HepG2 (cell line): Measurements from ENCODE around the gene LSM14B. TPM values are rescaled to one million over a fixed set of nuclear protein-coding genes. Genes with fewer than 3 reads are reported as not detected.
A peak's percentile ranks its signal among the peaks of the same experiment; 100 is the strongest.

Source experiments
- BCLAF1 ChIP-seq: fragments of 450-650 bp; IDR thresholded peaks from 2 replicates; pipeline ENCODE4 v1.6.1; 2017; ENCODE audit warnings: mild to moderate bottlenecking
- BORCS8-MEF2B ChIP-seq: sonication (generic); formaldehyde crosslinking; IDR thresholded peaks from 2 replicates; pipeline ENCODE4 v1.8.0; 2022; ENCODE audit warnings: mild to moderate bottlenecking, missing genetic modification reagents
- CBX1 ChIP-seq: IDR thresholded peaks from one replicate; pipeline ENCODE4 v1.6.1; 2016; ENCODE audit warnings: antibody characterized with exemption, low read depth
- EHMT2 ChIP-seq: fragments of 200-600 bp; sonication (generic); IDR thresholded peaks from 2 replicates; pipeline ENCODE4 v1.7.0; 2017; ENCODE audit warnings: antibody characterized with exemption, low read depth, low read length, borderline replicate concordance
- FOXK1 ChIP-seq: sonication (generic); formaldehyde crosslinking; IDR thresholded peaks from 2 replicates; pipeline ENCODE4 v1.4.0; 2020; ENCODE audit warnings: low read depth, missing genetic modification reagents, borderline replicate concordance
- HMG20B ChIP-seq: conservative IDR thresholded peaks from 2 replicates; pipeline ENCODE4 v1.6.1; 2016; ENCODE audit warnings: missing genetic modification reagents, missing compliant biosample characterization
- KAT2B ChIP-seq: fragments of 150-350 bp; IDR thresholded peaks from 2 replicates; pipeline ENCODE4 v1.6.1; 2014; ENCODE audit warnings: low read depth, low read length, borderline replicate concordance
- KDM2A ChIP-seq: sonication (generic); formaldehyde crosslinking; IDR thresholded peaks from 2 replicates; pipeline ENCODE4 v1.4.0; 2020; ENCODE audit warnings: low read depth, missing genetic modification reagents, borderline replicate concordance
- MIXL1 ChIP-seq: IDR thresholded peaks from 2 replicates; pipeline ENCODE4 v1.6.1; 2016
- MYPOP ChIP-seq: sonication (generic); formaldehyde crosslinking; IDR thresholded peaks from 2 replicates; pipeline ENCODE4 v1.8.1; 2023; ENCODE audit warnings: mild to moderate bottlenecking, moderate library complexity, missing genetic modification reagents
- PRMT3 ChIP-seq: sonication (generic); formaldehyde crosslinking; IDR thresholded peaks from 2 replicates; pipeline ENCODE4 v1.8.1; 2022; ENCODE audit warnings: low read depth, mild to moderate bottlenecking, moderate library complexity, missing genetic modification reagents, borderline replicate concordance
- RFXANK ChIP-seq: IDR thresholded peaks from 2 replicates; pipeline ENCODE4 v1.6.1; 2016
- SAP130 ChIP-seq: IDR thresholded peaks from 2 replicates; pipeline ENCODE4 v1.6.1; 2016; ENCODE audit warnings: low read depth
- TCF12 ChIP-seq, 2 experiments: fragments of 450-650 bp in 1 of 2; sonication (generic) in 1 of 2; formaldehyde crosslinking in 1 of 2; IDR thresholded peaks; 2 replicates each; pipeline versions ENCODE4 v1.6.1 to v1.8.0; 2017 to 2022; ENCODE audit warnings: antibody characterized with exemption in 1 of 2, mild to moderate bottlenecking in 1 of 2, missing genetic modification reagents in 1 of 2, moderate library complexity in 1 of 2
- ZBTB14 ChIP-seq: sonication (generic); formaldehyde crosslinking; IDR thresholded peaks from 2 replicates; pipeline ENCODE4 v1.4.0; 2020; ENCODE audit warnings: missing genetic modification reagents
- ZBTB42 ChIP-seq: sonication (generic); formaldehyde crosslinking; IDR thresholded peaks from 2 replicates; pipeline ENCODE4 v1.5.0; 2020; ENCODE audit warnings: mild to moderate bottlenecking, missing genetic modification reagents
- ZFP36 ChIP-seq: fragments of 150-350 bp; IDR thresholded peaks from 2 replicates; pipeline ENCODE4 v1.6.1; 2018; ENCODE audit warnings: borderline replicate concordance, low read length, low read depth; ENCODE audit not compliant: partially characterized antibody
- ZFP36L2 ChIP-seq: sonication (generic); formaldehyde crosslinking; IDR thresholded peaks from 2 replicates; pipeline ENCODE4 v1.4.0; 2020; ENCODE audit warnings: missing genetic modification reagents
- ZMAT5 ChIP-seq: sonication (generic); formaldehyde crosslinking; IDR thresholded peaks from 2 replicates; pipeline ENCODE4 v1.5.0; 2020; ENCODE audit warnings: mild to moderate bottlenecking, low read depth, missing genetic modification reagents, borderline replicate concordance
- ZNF530 ChIP-seq: sonication (generic); formaldehyde crosslinking; IDR thresholded peaks from 2 replicates; pipeline ENCODE4 v1.5.0; 2020; ENCODE audit warnings: low read depth, mild to moderate bottlenecking, missing genetic modification reagents
- ZNF713 ChIP-seq: sonication (generic); formaldehyde crosslinking; IDR thresholded peaks from 2 replicates; pipeline ENCODE4 v1.4.0; 2020; ENCODE audit warnings: mild to moderate bottlenecking, missing genetic modification reagents
- ZNF746 ChIP-seq: sonication (generic); formaldehyde crosslinking; IDR thresholded peaks from 2 replicates; pipeline ENCODE4 v1.8.0; 2022; ENCODE audit warnings: mild to moderate bottlenecking, missing genetic modification reagents
- ZNF766 ChIP-seq: sonication (generic); formaldehyde crosslinking; IDR thresholded peaks from 2 replicates; pipeline ENCODE4 v1.5.0; 2020; ENCODE audit warnings: missing genetic modification reagents, borderline replicate concordance
- ZNF768 ChIP-seq: sonication (generic); formaldehyde crosslinking; IDR thresholded peaks from 2 replicates; pipeline ENCODE4 v1.4.0; 2020; ENCODE audit warnings: missing genetic modification reagents
- ZNF792 ChIP-seq: IDR thresholded peaks from 2 replicates; pipeline ENCODE4 v1.6.1; 2016
- polyA plus RNA-seq, 8 experiments: library from polyadenylated mRNA; depleted of rRNA in 3 of 8; stranded (reverse) in 7 of 8; unstranded in 1 of 8; fragments of >200 nt; fragmentation: Illumina TruSeq in 4 of 8; extraction: Trizol in 4 of 8; gene quantifications; 2 replicates each; pipeline versions ENCODE4 v1.2.1 to v1.2.3, GENCODE V29; 2011 to 2016; ENCODE audit warnings: low read depth in 4 of 8, missing spikeins in 1 of 8, mixed read lengths in 1 of 8; ENCODE audit not compliant: insufficient read depth in 1 of 8
- total RNA-seq, 5 experiments: library from RNA; depleted of rRNA; stranded (reverse); fragments of >200 nt; fragmentation: Illumina TruSeq; extraction: Trizol; gene quantifications; 2 replicates each; pipeline ENCODE4 v1.2.3, GENCODE V29; 2016; ENCODE audit warnings: low read depth in 1 of 5

Gene LSM14B
- total and polyA plus RNA-seq, 2 of the 13 experiments (the other 11 are each of a cell fraction or from before 2014, with no cell fraction given) = 43.3 to 79.2 TPM

GRCh38 chr20:62155428-62156253 is 33.4 kb downstream of the LSM14B start (continued):
- TF ChIP-seq ZBTB42 (CRISPR knock-in tag) (no peak), EHMT2 (no peak), ZFP36 (no peak), KAT2B (no peak), FOXK1 (CRISPR knock-in tag) (no peak), ZNF768 (no peak), ZFP36L2 (no peak), ZNF766 (CRISPR knock-in tag) (peak; percentile 28; the same call in 1 of the 2 replicates), ZNF530 (CRISPR knock-in tag) (no peak), ZNF713 (no peak), ZNF792 (no peak), PRMT3 (no peak), TCF12 (IDR thresholded peaks at IDR 0.05) (no peak), TCF12 (CRISPR knock-in tag; IDR thresholded peaks at IDR 0.05) (0 out of 2 replicates have a peak, but pooled peaks have one; percentile 51), BCLAF1 (no peak), ZNF746 (CRISPR knock-in tag) (no peak), ZMAT5 (no peak), ZBTB14 (CRISPR knock-in tag) (no peak), CBX1 (no peak), SAP130 (peak; percentile 50; the same call in 1 of the 2 replicates), MIXL1 (no peak), KDM2A (CRISPR knock-in tag) (no peak), MYPOP (CRISPR knock-in tag) (no peak), BORCS8-MEF2B (CRISPR knock-in tag) (no peak), HMG20B (CRISPR knock-in tag) (no peak), RFXANK (CRISPR knock-in tag) (no peak)
